HG02798 (cell line): ENCODE results near the gene DOCK10.

Experiments used
- ATAC-seq: cut with Tn5 transposase; IDR thresholded peaks from one replicate; pipeline ENCODE4 v1.9.1; 2021; ENCODE audit warnings: mild to moderate bottlenecking; ENCODE audit not compliant: unreplicated experiment, poor library complexity

The DOCK10 gene

GRCh38 chr2:225042800-225043167 lies 516 bp upstream of the DOCK10 start:
- no peak for ATAC-seq

DNA sequence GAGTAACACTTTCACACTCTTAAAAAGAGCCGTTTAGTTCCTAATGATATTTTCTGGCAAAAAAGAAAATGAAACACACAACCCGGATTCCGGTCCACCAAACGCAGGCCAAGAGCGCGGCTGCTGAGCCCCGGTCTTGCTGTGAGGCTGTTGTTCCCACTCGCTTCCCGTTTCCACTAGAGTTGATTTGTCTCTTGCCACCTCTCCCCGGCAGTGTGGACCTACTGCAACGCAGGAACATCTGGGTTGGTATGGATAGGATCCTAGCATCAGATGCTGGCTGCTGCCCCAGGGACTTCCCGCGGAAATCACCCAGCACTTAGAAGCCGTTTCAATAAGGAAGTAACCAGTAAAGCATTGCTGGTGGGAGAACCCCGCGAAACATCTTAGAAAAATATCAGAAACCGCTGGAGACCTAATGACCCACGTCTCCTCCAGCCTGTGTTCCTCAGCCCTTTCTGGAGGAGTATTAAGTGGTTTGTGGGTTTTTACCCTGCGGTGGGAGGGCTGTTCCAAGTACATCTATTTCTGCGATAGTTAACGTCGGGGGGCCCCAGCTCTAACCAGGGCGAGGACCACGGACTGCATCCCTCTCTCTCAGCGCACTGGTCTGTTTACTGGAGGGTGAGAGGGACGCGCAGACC lies 939 bp downstream of the DOCK10 start:
- ATAC-seq = peak; percentile 64

- ATAC-seq = peak; percentile 20
Measured at GRCh38 chr2:225040856-225041206, 1.4 kb downstream of the DOCK10 start.

DNA sequence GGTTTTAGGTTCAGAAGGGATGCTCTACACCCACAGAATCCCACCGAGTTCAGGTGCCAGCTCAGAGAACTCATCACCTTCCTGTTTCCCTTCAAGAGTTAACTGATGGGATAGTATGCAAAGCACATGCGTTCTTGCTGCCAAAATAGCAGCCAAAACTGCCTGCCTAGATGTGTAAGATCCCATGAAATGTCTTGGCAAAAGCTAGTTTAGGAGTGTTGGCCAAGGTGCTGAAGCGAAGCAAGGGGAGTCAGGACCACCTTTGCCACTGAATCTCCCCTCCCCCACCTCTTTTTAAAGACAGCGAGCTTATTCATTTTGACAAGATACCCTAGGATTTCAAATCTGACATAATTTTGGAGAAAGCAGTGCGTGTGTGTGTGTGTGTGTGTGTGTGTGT lies 2.1 kb downstream of the DOCK10 start:
- ATAC-seq = no peak

DNA sequence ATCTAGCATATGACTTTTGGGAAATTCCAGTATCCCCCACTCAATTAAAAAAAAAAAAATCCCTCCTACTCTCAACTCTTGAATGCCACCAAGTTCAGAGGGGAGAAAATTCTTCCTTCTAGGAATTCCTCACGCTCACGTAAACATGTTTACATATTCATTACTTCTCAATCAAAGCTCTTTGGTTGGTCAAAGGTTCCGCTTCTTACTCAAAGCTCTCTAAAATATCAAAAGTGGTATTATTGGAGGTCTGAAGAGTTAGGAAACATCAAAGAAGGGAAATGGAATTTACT lies 4.1 kb downstream of the DOCK10 start:
- no peak for ATAC-seq

DNA sequence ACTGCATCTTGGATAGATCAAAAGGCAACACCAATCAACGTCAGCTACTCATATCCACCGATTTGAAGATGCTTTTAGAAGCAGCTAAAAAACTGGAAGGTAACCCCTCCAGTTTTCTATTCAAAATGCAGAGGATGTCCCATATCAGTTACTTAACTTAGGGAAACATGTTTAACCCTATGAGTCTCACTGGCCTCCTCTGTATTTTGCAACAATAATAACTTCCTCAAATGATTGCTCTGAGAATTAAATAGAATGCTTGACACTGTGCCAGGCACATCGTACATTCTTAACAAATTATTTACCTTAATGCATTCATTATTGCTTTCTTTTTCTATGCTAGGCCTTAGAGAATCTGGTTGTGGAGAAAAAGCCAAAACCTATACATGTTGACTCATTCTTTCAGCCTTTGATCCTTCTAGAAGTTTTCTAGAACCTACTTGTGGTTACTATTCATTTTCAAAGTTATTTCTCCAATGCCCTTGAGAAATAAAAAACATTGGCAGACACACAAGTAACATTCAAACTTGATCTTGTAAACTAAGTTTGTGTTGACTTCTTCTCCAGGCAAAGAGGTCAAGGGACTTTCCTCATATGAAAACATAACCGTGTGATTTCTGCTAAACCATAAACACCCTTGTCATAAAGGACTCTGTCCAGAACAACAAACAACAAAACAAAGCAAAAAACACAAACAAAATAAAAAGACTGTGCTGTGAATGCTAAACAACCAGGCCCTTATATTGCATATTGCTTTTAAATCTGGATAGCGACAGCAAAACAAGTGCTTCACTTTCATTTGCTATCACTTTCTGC lies 4.6 kb downstream of the DOCK10 start:
- ATAC-seq = no peak

DNA sequence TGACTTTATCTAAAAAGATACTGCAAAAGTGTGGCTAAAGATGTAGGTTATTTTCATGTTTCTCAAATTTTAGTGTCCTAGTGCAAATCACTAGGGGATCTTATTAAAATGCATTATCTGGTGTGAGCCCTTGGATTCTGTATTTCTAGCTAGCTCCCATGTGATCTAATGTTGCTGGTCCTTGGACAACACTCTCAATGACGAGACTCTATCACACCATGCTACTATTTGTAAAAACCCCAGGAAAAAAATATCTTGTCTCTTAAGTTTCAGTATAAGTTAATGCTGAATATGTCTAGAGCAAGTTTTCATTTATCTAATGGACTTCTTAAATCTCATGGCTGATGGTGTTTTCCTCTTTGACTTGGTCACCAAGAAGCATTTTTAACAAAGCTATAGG lies 5.8 kb downstream of the DOCK10 start:
- no peak for ATAC-seq

DNA sequence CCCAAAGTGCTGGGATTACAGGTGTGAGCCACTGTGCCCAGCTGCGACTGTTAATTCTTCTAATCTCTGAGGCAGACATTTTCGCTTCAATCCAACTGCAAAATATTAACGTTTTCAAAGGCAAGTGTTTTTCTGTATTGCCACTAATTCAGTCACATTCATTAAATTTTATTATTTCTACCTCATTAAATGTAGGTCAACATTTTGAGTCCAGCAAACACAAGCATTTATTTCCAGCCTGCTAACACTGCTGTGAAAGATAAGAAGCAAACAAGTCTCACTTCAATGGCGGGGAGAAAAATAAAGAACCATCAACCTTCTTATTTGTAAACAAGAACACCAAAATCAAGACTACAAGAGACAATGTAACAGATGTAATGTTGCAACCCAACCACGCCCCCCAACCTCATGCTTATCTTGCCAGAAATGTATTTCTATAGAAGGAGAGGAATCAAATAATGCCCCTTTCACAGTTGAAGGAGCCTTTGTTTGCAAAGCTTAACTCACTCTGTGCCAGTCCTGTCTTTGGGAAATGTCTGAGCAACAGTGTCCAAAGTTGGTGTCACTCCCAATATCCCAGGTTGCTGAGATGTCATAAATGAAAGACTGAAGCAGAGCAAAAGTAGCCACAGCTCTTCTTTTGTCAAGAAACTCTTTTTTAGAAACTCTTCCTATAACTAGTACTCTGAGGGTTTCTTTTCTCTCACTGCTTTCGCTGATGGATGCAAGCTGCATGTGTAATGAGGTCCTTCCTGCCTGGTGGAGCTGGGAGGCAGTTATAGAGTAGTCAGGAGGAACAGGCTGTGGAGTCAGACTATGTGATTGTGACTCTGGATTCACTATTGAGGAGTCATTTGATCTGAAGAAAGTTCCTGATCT lies 8.6 kb downstream of the DOCK10 start:
- ATAC-seq = no peak

DNA sequence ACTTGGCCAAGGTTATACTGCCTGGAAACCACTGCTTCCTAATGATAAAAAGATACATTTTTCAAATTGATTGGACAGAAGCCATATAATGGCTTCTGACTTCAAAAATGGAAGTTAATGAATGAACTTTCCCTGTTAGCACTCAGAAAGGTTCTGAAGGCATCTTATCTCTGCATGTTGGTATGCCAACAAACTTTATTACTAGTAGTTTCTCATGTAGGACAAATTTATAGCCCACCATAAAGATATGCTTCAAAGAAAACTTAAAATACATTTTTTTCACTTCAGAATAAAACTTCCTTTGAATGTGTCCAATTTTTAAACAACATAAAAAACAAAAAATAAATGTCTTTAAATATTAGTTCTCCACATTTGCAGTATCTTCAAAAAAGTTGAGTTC lies 10.0 kb downstream of the DOCK10 start:
- ATAC-seq = no peak

DNA sequence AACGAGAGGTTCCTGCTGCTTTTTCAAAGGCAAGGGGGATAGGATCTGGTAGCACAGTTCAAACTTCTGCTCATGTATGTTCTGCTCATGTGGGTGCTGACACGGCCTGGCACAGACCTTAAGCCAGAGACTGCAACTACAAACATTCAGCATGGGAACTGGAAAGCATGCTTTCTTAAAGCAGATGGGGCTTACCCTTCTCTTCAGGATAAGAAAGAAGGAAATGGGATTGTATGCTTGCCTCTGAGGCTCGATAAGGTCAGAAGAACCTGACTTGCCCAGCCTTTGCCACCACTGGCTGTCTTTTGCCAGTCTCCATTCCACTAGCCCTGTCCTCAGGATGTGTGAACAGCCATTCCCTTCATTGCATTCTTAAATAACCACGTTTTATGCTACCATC lies 10.7 kb downstream of the DOCK10 start:
- ATAC-seq = peak; percentile 37

DNA sequence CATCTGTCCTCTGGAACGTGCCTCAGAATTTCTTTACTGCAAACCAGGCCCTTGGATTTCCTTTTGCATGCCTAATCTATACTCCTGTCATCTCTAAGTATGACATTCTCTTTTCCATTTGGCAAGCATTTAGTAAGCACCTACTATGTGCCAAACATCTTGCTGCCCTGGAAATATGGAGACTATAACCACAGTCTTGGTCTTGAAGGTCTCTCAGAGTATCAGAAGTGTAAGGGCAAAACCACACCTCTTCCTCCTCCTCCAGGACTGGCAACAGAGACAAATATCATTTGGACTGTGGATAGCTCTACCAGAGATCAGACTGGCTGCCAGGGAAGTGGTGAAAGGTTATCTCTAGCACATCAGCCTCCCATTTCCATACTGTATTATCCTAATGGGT lies 11.4 kb downstream of the DOCK10 start:
- no peak for ATAC-seq

- no peak for ATAC-seq
Measured at GRCh38 chr2:225030203-225030602, 12.1 kb downstream of the DOCK10 start.

GRCh38 chr2:225028572-225028971 lies 13.7 kb downstream of the DOCK10 start:
- no peak for ATAC-seq

DNA sequence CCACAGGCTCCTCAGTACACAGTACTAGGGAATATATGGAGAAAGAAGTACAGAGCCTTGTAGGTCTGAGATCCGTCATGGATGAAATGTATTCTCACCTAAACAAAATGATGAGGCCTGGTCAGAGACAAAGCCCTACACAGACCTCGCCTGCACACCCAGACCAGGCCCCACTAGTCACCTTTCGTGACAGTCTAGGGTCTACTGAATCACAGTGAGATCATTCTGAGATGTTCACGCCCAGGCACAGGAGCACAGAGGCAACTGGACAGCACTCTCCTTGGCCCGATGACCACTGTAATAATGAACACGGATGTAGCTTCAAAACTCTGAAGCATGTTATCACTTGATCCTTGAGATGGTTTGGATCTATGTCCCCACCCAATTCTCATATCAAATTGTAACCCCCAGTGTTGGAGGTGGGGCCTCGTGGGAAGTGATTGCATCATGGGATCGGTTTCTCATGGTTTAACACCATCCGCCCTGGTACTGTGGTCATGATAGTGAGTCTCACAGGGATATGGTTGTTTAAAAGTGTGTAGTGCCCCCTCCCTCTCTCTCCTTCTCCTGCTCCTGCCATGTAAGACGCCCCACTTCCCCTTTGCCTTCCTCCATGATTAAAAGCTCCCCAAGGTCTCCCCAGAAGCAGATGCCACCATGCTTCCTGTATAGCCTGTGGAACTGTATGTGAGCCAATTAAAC lies 15.1 kb downstream of the DOCK10 start:
- no peak for ATAC-seq

DNA sequence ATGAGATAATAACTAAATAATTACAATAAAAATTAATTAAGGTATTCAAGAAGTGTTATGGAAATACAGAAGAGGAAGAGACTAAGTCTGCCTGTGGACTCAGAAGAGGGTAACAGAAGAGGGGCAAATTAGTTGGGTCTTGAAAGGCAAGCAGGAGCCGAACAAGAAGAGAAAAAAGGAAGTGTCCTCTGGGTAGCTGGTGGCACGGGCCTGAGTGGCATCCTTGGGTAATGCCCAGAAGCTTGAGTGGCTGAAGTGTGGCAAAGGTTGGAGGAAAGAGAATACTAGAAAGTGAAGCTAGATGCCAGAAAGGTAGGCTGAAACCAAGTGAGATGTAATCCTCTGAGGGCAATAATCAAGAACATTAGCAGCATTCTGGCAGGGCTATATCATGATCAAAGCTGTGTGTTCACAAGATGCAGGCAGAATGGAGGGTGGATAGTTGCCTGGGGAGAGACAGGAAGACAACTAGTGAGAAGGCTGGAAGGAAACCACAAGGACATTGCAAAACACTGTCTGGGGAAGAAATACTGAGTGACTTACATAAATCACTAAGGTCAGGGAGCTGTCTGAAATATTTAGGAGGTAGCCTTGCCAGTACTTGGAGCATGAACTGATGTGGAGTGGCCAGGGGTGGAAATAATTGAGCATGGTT lies 16.2 kb downstream of the DOCK10 start:
- no peak for ATAC-seq

DNA sequence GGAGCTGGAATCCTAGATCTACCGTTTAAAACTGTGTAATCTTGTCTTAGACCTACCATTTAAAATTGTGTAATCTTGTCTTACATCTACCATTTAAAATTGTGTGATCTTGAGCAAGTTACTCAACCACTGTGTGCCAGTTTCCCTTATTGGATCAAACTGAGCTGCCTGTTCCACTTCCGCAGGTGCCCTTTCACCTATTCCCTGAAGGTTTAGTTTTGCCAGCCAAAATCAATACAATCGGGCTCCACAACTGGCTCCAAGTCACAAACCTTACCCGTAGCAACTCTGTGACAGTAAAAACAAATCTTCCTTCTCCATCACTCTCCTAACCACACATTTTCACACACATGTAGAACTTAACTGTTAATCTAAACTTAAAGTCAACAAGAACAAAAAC lies 20.1 kb downstream of the DOCK10 start:
- ATAC-seq = no peak

DNA sequence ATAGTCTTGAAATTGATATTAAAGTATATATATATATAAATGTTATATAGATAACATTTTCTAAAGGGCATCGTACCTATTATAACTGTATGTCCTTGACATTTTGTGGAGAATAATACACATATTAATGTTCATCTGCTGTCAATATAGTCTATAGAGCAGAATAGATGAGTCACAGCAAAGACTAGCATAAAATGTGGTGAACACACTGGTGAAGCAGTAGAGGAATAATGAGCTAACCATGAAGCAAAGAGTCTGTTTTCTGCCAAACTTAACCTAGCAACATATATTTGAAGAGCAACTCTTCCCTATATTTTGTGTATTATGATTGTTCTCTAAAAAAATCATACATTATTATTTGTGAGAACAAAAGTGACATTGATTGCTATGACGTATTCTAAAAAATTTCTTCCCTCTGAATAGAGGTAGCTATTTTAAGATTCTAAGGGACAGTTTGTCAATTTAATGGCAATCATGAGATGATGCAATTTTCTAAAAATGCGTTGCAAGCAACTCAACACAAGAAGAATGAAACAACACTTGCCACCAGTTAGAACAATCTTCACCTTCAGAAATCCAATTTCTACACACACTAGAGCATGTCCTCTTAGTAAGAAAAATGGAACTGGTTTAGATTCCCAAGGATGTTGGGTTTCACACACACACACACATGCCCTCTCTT lies 22.0 kb downstream of the DOCK10 start:
- ATAC-seq = no peak

DNA sequence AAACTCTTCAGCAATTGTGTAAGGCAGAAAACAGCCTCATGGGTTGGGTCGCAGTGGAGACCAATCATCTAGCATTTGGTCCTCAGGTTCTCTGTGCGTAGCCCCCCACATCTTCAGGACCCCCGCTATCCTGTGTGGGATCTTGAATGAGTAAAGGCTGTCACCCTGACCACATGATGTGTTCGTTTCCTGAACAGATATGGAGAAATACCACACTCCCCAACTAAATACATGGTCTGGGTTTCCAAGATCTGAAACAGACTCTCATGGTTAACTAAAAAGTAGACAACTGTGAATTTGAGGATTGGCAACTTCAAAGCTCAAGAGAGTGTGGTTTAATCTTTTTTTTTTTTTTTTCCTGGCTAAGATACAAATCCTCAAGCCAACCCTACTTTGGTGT lies 23.2 kb downstream of the DOCK10 start:
- ATAC-seq = no peak

- no peak for ATAC-seq
Measured at GRCh38 chr2:225017713-225018112, 24.6 kb downstream of the DOCK10 start.
